Pulmonary artery endothelial cell (primary cell): ENCODE measurements around the gene BTBD9. TPM values are rescaled to one million over a fixed set of nuclear protein-coding genes. Genes with fewer than 3 reads are reported as not detected.

Source experiments
- DNase-seq: peaks from one replicate; pipeline ENCODE4 v3.0.0-alpha.2; 2011; ENCODE audit warnings: low read depth, low spot score
- total RNA-seq: library from RNA; depleted of rRNA; stranded (reverse); fragments of >200 nt; gene quantifications from 2 replicates; pipeline ENCODE4 v1.2.3, GENCODE V29; 2014

BTBD9 gene
- total RNA-seq, 1 donor from 2014 or later = 7.6 TPM

DNA sequence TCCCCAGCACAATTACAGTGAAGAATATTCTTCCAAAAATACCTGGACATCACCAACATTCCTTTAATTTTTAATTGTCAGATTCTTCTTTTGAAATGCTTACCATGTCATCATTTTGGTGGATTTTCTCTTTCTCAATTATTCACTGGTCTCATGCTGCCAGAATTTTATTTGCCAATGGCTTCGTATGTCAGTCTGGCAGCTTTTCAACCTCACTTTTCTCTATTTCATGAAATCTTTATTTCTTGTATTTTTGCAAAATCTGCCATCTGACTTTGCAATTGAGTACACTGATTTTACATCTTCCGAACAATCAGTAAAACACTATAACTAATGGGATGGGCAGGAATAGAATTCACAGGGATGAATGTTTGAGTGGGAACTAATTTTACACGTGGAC, 84.1 kb downstream of the BTBD9 start:
- no peak for DNase-seq

- DNase-seq = no peak
These were observed 84.9 kb downstream of the BTBD9 start for GRCh38 chr6:38554700-38555413.

DNA sequence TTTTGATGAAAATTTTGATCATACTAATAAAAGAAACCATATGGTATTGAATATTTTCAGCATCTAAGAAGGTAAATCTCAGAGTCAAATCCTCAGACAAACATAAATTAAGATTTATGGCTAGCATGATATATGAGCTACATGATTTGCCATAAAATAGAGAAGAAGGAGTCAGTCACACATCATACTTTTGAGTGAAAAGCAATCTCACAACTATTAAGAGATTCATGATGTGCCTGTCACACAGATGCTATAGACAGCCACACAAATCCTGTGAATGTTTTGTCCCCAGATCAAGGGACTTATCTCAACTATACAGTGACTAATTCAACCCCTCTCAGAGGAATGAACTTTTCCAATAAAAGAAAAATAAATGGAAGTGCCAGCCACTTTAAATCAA, 85.7 kb downstream of the BTBD9 start:
- DNase-seq = no peak

GRCh38 chr6:38552121-38552520, 87.6 kb downstream of the BTBD9 start:
- no peak for DNase-seq

- DNase-seq = no peak
These were observed 89.9 kb downstream of the BTBD9 start for GRCh38 chr6:38549795-38550194.

- no peak for DNase-seq
These were observed 90.5 kb downstream of the BTBD9 start for GRCh38 chr6:38549180-38549579.

DNA sequence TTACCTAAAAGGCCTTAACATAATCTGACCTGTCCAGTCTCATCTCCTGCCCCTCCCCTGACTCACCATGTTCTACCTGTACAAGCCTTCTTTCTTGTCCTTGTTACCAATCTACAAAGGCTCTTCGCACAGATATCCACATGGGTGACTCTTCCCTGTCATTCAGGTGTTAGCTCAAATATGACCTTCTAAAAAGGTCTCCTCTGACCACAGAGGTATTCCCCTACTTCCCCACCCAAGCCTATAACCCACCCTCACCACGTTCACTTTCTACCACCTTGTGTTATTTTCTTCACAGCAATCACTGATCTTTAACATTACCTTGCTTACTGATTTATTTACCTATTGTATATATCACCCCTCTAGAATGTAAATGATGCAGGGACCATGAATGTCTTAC, 96.7 kb downstream of the BTBD9 start:
- no peak for DNase-seq

GRCh38 chr6:38542031-38542430, 97.7 kb downstream of the BTBD9 start:
- DNase-seq = no peak

GRCh38 chr6:38533064-38533463, 106.7 kb downstream of the BTBD9 start:
- DNase-seq = no peak

- DNase-seq = no peak
These were observed 108.6 kb downstream of the BTBD9 start for GRCh38 chr6:38531134-38531533.

GRCh38 chr6:38528196-38528965, 111.3 kb downstream of the BTBD9 start:
- DNase-seq = no peak

GRCh38 chr6:38527371-38527770, 112.4 kb downstream of the BTBD9 start:
- DNase-seq = no peak

- no peak for DNase-seq
These were observed 113.8 kb downstream of the BTBD9 start for GRCh38 chr6:38525888-38526287.

DNA sequence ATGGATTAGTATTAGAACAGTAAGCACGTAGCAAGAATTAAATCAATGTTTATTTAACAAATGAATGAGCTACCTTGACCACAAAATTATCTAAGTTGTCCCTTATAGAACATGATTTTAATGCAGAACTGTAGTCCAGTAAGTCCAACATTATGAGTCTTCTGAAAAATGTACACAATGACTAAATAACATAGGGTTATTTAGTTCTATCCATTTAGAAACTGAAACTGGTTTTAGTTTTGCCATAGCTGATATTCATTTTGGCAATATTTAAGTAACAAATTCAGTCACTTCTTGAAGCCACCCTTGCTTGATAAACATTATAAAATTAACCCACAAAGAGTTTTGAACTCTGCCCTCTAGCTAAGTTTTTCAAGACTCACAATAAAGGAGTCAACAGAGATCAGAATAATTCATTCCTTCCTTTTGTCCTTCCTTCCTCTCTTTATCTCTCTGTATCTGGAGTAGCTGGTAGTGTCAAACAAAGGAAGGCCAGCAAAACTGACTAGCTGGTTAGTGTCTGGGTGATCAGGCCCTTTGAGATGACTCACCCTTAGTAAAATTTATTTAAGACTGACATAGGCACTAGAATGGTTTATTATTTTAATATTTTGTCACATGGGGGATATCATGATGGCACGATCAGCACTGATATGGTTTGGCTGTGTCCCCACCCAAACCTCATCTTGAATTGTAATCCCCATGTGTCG, 115.1 kb downstream of the BTBD9 start:
- DNase-seq = no peak

DNA sequence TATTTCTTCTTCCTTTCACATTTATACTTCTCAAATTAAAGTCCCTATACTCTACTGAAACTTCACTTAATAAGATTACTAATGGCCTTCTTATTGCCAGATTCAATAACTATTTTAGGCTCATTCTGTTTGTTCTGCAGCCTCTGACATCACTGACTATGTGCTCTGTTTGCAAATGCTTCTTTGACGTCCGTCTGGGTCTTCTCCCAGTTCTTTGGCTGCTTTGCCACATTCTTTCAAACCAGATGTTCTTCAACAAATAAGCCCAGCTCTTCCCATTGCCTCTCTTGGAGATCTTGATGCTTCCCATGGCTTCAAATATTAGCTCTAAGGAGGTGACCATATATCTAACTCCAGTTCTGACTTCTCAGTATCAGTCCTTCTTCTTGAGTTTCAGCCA, 117.4 kb downstream of the BTBD9 start:
- no peak for DNase-seq

DNA sequence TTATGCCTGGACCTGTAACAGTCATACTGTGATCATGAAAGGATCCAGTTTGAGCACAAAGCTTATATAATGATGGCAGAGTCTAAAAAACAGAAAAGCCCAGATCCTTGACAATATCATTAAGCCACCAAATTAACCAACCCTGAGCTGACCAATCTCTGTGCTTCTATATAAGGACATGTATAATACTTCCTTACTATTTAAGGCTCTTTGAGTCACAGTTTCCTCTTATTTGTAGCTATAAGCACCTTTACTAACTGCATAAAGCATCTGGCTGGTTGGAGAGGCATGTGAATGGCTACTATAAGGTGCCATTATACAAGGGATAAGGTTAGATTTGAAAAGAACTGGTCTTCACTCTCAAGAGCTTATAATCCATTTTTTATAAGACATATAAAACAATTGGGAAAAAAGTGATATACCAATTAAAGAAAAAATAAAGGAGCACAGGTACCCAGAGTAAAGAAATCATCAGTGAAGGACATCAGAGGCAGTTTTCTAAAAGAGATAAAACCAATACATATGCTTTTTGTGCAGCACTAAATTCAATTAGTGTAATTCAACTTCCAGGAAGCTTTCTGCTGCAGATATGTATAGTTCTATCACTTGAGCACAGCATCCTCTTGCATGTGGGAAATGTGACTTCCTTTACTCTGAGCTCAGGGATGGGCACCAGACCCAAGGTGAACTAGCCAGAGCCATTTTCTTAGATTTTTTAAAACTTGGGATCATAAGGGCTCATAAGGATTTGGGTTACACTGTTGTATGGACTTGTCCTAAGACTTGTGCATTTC, 121.0 kb downstream of the BTBD9 start:
- no peak for DNase-seq

GRCh38 chr6:38517005-38517404, 122.7 kb downstream of the BTBD9 start:
- DNase-seq = no peak

DNA sequence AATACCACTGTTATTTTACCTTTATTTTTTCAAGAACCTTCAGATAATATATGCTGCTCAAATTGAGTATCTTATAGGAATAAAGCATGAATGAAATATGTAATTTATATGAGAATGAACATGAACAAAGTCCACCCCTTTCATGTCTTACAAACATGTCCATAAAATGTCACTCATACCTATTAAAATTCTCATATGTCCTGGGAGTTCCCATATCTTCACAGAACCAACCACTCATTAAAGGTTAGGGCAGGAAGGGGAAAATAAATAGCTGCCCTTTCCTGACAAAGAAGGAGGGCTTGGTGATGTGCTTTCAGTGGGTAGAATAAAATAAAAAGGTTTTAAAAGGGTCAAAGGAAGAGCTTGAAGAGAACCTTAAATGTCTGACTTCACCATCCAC, 125.3 kb downstream of the BTBD9 start:
- DNase-seq = no peak

DNA sequence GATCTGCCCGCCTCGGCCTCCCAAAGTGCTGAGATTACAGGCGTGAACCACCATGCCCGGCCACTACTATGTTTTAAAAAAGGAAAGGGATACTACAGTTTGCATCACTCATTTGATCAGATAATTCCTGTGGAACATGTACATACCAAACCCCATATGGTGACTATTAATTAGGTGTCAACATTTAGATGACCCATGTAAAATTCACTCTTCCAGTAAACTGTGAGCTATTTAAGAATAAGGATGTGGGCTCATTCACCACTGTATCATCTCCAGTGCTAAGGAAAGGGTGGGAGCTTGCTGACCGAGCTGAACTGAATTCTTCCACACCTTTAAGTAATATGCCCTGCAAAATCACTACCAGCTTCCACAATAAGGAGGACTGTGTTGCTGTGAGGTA, 127.5 kb downstream of the BTBD9 start:
- DNase-seq = no peak

DNA sequence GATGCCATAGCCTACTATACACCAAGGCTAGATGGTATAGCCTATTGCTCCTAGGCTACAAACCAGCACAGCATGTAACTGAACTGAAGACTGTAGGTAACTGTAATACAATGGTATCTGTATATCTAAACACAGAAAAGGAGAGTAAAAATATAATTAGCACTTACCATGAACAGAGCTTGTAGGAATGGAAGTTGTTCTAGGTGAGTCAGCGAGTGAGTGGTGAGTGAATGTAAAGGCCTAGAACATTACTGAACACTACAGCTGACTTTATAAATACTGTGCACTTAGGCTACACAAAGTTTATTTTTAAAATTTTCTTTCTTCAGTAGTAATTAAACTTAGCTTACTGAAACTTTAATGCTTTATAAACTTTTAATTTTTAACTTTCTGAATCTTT, 129.5 kb downstream of the BTBD9 start:
- DNase-seq = no peak

DNA sequence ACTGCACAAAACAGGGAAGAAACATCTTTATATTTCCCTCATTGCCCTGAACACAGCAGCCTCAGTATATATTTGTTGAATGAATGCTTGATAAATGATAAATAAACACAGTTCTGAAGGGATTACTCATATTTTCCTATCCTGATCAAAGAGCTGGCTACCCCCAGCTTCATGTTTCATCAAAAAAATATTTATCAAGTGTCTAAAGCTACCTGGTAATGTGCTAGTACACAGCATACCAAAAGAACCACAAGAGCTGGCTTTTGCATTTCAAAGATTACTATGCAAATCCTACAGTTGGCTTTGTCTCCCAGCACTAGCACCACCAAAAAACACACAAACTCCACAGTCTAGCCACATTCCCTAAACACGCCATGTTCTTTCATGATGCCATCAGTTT, 130.0 kb downstream of the BTBD9 start:
- no peak for DNase-seq

DNA sequence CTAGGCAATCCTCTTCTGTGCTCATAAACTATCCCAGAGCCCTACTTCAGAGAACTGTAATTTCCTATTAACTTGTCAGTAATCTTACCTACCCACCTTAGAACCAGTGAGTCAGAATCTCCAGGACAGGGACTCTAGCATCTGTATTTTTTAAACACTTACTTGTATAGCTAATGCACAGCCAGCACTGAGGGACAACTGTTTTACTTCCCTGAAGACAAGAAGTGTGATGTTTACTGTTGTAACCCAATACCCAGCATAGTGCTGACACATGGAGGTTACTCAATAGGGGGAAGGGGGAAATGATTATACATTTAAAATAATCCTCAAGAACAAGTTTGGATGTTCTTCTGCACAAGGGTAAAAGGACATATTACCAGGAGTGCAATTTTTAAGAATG, 130.8 kb downstream of the BTBD9 start:
- DNase-seq = no peak
